Measurements from ENCODE around the gene POMGNT2.

GRCh38 chr3:43086460-43087165 is 19.3 kb downstream of the POMGNT2 start:
- TF ChIP-seq CTCF (IDR thresholded peaks at IDR 0.05; ENCODE audit: low read depth, low read length, missing input control) (no peak), YY1 (IDR thresholded peaks at IDR 0.05) (no peak), RAD21 (IDR thresholded peaks at IDR 0.05) (no peak), REST (IDR thresholded peaks at IDR 0.05) (no peak), EGR1 (IDR thresholded peaks at IDR 0.05; ENCODE audit: low read depth in 2 of 2) (no peak), MAX (IDR thresholded peaks at IDR 0.05) (no peak), ATF3 (IDR thresholded peaks at IDR 0.05) (no peak), NR2F2 (IDR thresholded peaks at IDR 0.05) (no peak), TAF1 (conservative IDR thresholded peaks at IDR 0.05) (no peak), FOXA2 (IDR thresholded peaks at IDR 0.05) (no peak), JUND (IDR thresholded peaks at IDR 0.05) (no peak)

All from liver (tissue), 3 donors.